HCT116 (cell line): Measurements from ENCODE around the gene STX16. TPM values are rescaled to one million over a fixed set of nuclear protein-coding genes. Genes with fewer than 3 reads are reported as not detected.

Experiments used
- ATAC-seq: fragments of 200-7000 bp; cut with Tn5 transposase; 2 replicates; pipeline ENCODE4 v1.9.1; 2020; ENCODE audit warnings: mild to moderate bottlenecking, moderate library complexity
- BruUV-seq: library from RNA; stranded (reverse); fragments of 400-500 nt; replicated peaks from 2 replicates; lab custom pipeline; 2021; lab: Mats Ljungman, UMichigan
- CTCF ChIA-PET: fragments of 300-600 bp; sonication (Branson Sonifier 250); formaldehyde crosslinking; loops from one replicate; lab custom pipeline; 2021; ENCODE audit warnings: antibody characterized with exemption; lab: Charles Lee
- POLR2A ChIA-PET: fragments of 300-600, 350-600 bp; sonication (Branson Sonifier 250); formaldehyde crosslinking; loops from one replicate; lab custom pipeline; 2021; ENCODE audit warnings: antibody characterized with exemption; lab: Charles Lee
- RAD21 ChIA-PET, 2 experiments: fragments of 300-600 bp; sonication (Branson Sonifier 250); formaldehyde crosslinking; loops; one replicate each; lab custom pipeline; 2023; ENCODE audit warnings: low total read pairs in 2 of 2; ENCODE audit not compliant: uncharacterized antibody in 2 of 2, unreplicated experiment in 2 of 2, low non-redundant PET in 1 of 2; lab: Charles Lee
- DNase-seq: peaks from one replicate; pipeline ENCODE4 v3.0.0-alpha.2; 2010; ENCODE audit warnings: low read depth, low spot score
- H2AFZ ChIP-seq: fragments of 200-600 bp; shearing (Covaris generic), sonication (generic); 2 replicates; pipeline ENCODE4 v1.6.1; 2017; ENCODE audit warnings: low read depth, mixed run types, mixed read lengths, antibody characterized with exemption, low read length; ENCODE audit not compliant: poor library complexity, severe bottlenecking
- H3K27ac ChIP-seq: 2 replicates; pipeline ENCODE4 v1.5.1; 2012; ENCODE audit warnings: low read depth, low read length
- H3K27me3 ChIP-seq: fragments of 200-600 bp; sonication (generic); 2 replicates; pipeline ENCODE4 v1.6.1; 2016; ENCODE audit warnings: mixed run types, low read length, mixed read lengths; ENCODE audit not compliant: insufficient read depth
- H3K36me3 ChIP-seq, 2 experiments: fragments of 200-500 bp in 1 of 2; fragments of 200-600 bp in 1 of 2; sonication (Bioruptor generic) in 1 of 2; sonication (generic) in 1 of 2; 2 replicates each; pipeline versions ENCODE4 v1.5.1 to v1.6.1; 2014 to 2016; ENCODE audit warnings: low read length in 2 of 2, inconsistent platforms in 1 of 2, mixed read lengths in 1 of 2, mixed run types in 1 of 2; ENCODE audit not compliant: insufficient read depth in 2 of 2, control insufficient read depth in 1 of 2
- H3K4me1 ChIP-seq, 2 experiments: fragments of 200-600 bp in 1 of 2; sonication (generic) in 1 of 2; 2 replicates each; pipeline versions ENCODE4 v1.5.1 to v1.6.1; 2012 to 2017; ENCODE audit warnings: low read length in 2 of 2, inconsistent platforms in 1 of 2, mild to moderate bottlenecking in 1 of 2, mixed read lengths in 1 of 2, mixed run types in 1 of 2, moderate library complexity in 1 of 2; ENCODE audit not compliant: insufficient read depth in 2 of 2, control insufficient read depth in 1 of 2
- H3K4me2 ChIP-seq: fragments of 200-600 bp; sonication (generic); 2 replicates; pipeline ENCODE4 v1.6.1; 2017; ENCODE audit warnings: mixed run types, low read length, mixed read lengths
- H3K4me3 ChIP-seq, 2 experiments: fragments of 200-600 bp in 1 of 2; sonication (generic) in 1 of 2; replicated peaks in 1 of 2; 2 replicates each; pipeline ENCODE4 v1.5.1; 2011 to 2016; ENCODE audit warnings: low read length in 2 of 2, control low read depth in 1 of 2, low read depth in 1 of 2, mild to moderate bottlenecking in 1 of 2, mixed read lengths in 1 of 2, mixed run types in 1 of 2
- H3K79me2 ChIP-seq: fragments of 200-600 bp; sonication (generic); 2 replicates; pipeline ENCODE4 v1.6.1; 2017; ENCODE audit warnings: mild to moderate bottlenecking, mixed run types, low read length, moderate library complexity, mixed read lengths; ENCODE audit not compliant: insufficient read depth
- H3K9ac ChIP-seq: fragments of 200-600 bp; sonication (generic); 2 replicates; pipeline ENCODE4 v1.6.1; 2016; ENCODE audit warnings: low read length, mixed read lengths
- H3K9me2 ChIP-seq: fragments of 200-600 bp; sonication (generic), shearing (Covaris generic); 2 replicates; pipeline ENCODE4 v1.6.1; 2017; ENCODE audit warnings: mixed run types, mild to moderate bottlenecking, moderate library complexity; ENCODE audit not compliant: insufficient read depth
- H3K9me3 ChIP-seq, 2 experiments: fragments of 200-500 bp in 1 of 2; fragments of 200-600 bp in 1 of 2; sonication (Bioruptor generic) in 1 of 2; sonication (generic) in 1 of 2; 2 replicates each; pipeline ENCODE4 v1.6.1; 2014 to 2017; ENCODE audit warnings: low read length in 2 of 2, mixed read lengths in 2 of 2, inconsistent platforms in 1 of 2, low read depth in 1 of 2, mild to moderate bottlenecking in 1 of 2, mixed run types in 1 of 2, moderate library complexity in 1 of 2; ENCODE audit not compliant: control insufficient read depth in 1 of 2, insufficient read depth in 1 of 2
- H4K20me1 ChIP-seq: fragments of 200-600 bp; sonication (generic), shearing (Covaris generic); 2 replicates; pipeline ENCODE4 v1.6.1; 2017; ENCODE audit warnings: mixed run types, mild to moderate bottlenecking, moderate library complexity; ENCODE audit not compliant: insufficient read depth
- CEBPB ChIP-seq: IDR thresholded peaks from 2 replicates; pipeline ENCODE4 v1.6.1; 2012; ENCODE audit warnings: low read depth
- EGR1 ChIP-seq: IDR thresholded peaks from 2 replicates; pipeline ENCODE4 v1.6.1; 2012; ENCODE audit warnings: low read depth
- EZH2 ChIP-seq: fragments of 200-600 bp; sonication (generic); IDR thresholded peaks from 2 replicates; pipeline ENCODE4 v1.6.1; 2017; ENCODE audit warnings: antibody characterized with exemption, mixed run types
- POLR2A ChIP-seq: IDR thresholded peaks from 2 replicates; pipeline ENCODE4 v1.7.0; 2011; ENCODE audit warnings: borderline replicate concordance; ENCODE audit not compliant: insufficient read depth, insufficient read length; ENCODE audit errors: extremely low read depth
- POLR2AphosphoS5 ChIP-seq: IDR thresholded peaks from 2 replicates; pipeline ENCODE4 v1.6.1; 2011; ENCODE audit warnings: mild to moderate bottlenecking, low read depth, low read length, moderate library complexity
- SRF ChIP-seq: IDR thresholded peaks from 2 replicates; pipeline ENCODE4 v1.6.1; 2012; ENCODE audit warnings: low read depth
- YY1 ChIP-seq: IDR thresholded peaks from 2 replicates; pipeline ENCODE4 v1.6.1; 2011; ENCODE audit warnings: low read length, low read depth, moderate library complexity, mild to moderate bottlenecking; ENCODE audit not compliant: insufficient replicate concordance; ENCODE audit errors: extremely low read depth
- ZFX ChIP-seq: fragments of 450-650 bp; IDR thresholded peaks from 2 replicates; pipeline ENCODE4 v1.6.1; 2017
- ZNF274 ChIP-seq: fragments of 200-500 bp; sonication (Bioruptor generic); IDR thresholded peaks from 2 replicates; pipeline ENCODE4 v1.6.1; 2014; ENCODE audit warnings: mild to moderate bottlenecking, low read depth, low read length, inconsistent platforms
- intact Hi-C: fragments of 100-400 bp; cut with micrococcal nuclease; formaldehyde crosslinking; loops from 2 replicates; pipeline ENCODE4 v1.10.0; 2022
- total RNA-seq: library from RNA; stranded (reverse); gene quantifications from one replicate; pipeline ENCODE4 v1.2.1, GENCODE V29; 2021; ENCODE audit not compliant: unreplicated experiment
- TF ChIP-seq, protein P1 (sequence below): IDR thresholded peaks from 2 replicates; pipeline ENCODE4 v1.6.1; 2012
- TF ChIP-seq, protein P2 (sequence below): IDR thresholded peaks from 2 replicates; pipeline ENCODE4 v1.6.1; 2011; ENCODE audit warnings: mild to moderate bottlenecking, low read length, moderate library complexity; ENCODE audit not compliant: insufficient replicate concordance; ENCODE audit errors: extremely low read depth

The STX16 gene
- total RNA-seq, 1 experiment from 2014 or later, result 55.1 TPM

DNA sequence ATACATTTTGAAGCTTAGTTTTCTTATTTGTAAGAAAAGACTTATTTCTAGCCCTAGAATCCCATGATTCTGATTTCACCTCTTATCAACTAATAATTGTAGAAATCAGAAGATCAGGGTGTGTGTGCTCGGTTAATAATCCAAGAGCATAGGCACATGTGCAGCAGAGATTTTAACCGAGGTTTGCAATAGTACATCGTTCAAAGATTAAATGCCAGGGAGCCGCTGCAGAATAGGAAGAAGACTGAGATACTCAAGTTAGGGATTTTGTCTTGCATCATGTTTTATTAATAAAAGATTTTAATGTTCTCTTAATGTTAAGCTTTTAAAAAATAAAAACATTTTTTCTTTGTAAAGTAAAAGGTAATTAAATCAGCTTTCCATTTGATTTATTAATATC lies 6.9 kb downstream of the STX16 start:
- H3K4me1 ChIP-seq, result peaks cover 3 to 13% of the 10 kb centered on the region in 2 experiments; a peak in 3 of 4 replicates
- no peak for TF ChIP-seq POLR2A
- TF ChIP-seq, protein P1, sequence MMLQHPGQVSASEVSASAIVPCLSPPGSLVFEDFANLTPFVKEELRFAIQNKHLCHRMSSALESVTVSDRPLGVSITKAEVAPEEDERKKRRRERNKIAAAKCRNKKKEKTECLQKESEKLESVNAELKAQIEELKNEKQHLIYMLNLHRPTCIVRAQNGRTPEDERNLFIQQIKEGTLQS, result no peak
- no peak for TF ChIP-seq YY1
- no peak for TF ChIP-seq POLR2AphosphoS5
- TF ChIP-seq SRF, result no peak
- no peak for TF ChIP-seq ZNF274
- TF ChIP-seq ZFX, result no peak
- no peak for TF ChIP-seq EGR1
- no peak for TF ChIP-seq CEBPB
- TF ChIP-seq EZH2, result no peak
- TF ChIP-seq, protein P2, sequence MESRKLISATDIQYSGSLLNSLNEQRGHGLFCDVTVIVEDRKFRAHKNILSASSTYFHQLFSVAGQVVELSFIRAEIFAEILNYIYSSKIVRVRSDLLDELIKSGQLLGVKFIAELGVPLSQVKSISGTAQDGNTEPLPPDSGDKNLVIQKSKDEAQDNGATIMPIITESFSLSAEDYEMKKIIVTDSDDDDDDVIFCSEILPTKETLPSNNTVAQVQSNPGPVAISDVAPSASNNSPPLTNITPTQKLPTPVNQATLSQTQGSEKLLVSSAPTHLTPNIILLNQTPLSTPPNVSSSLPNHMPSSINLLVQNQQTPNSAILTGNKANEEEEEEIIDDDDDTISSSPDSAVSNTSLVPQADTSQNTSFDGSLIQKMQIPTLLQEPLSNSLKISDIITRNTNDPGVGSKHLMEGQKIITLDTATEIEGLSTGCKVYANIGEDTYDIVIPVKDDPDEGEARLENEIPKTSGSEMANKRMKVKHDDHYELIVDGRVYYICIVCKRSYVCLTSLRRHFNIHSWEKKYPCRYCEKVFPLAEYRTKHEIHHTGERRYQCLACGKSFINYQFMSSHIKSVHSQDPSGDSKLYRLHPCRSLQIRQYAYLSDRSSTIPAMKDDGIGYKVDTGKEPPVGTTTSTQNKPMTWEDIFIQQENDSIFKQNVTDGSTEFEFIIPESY, result no peak
- POLR2A ChIA-PET, result interaction anchor here (0.9 kb wide), 1 partner anchor 9 kb away, joined by 3 read pairs; no protein-coding TSS in a partner anchor
- no peak overlapping the region for H3K9ac ChIP-seq
- intact Hi-C loops, result loop anchor here (10.0 kb wide), 2 partner anchors 227 to 397 kb away; no protein-coding TSS in a partner anchor
- CTCF ChIA-PET, result no interaction called here
- DNase-seq, result no peak
- H3K27ac ChIP-seq, result no peak overlapping the region
- H2AFZ ChIP-seq, result no peak overlapping the region
- no peaks in the 10 kb centered on the region for H3K9me2 ChIP-seq
- BruUV-seq, result no TSS peak
- H3K27me3 ChIP-seq, result no peaks in the 10 kb centered on the region
- no peak overlapping the region for H3K4me2 ChIP-seq
- RAD21 ChIA-PET, result no interaction called here
- ATAC-seq, result no peak
- H4K20me1 ChIP-seq, result peaks cover 3% of the 10 kb centered on the region; the same call in 1 of the 2 replicates
- H3K9me3 ChIP-seq, result no peaks in the 10 kb centered on the region
- H3K79me2 ChIP-seq, result peaks cover 99% of the 10 kb centered on the region
- no peak overlapping the region for H3K4me3 ChIP-seq
- peaks cover 4 to 16% of the 10 kb centered on the region in 2 experiments; a peak in 3 of 4 replicates for H3K36me3 ChIP-seq
